ENCODE measurements around the gene SLAIN2.

SLAIN2 gene

GRCh38 chr4:48334900-48335384, 6.4 kb upstream of the SLAIN2 start:
- no peak for DNase-seq

DNA sequence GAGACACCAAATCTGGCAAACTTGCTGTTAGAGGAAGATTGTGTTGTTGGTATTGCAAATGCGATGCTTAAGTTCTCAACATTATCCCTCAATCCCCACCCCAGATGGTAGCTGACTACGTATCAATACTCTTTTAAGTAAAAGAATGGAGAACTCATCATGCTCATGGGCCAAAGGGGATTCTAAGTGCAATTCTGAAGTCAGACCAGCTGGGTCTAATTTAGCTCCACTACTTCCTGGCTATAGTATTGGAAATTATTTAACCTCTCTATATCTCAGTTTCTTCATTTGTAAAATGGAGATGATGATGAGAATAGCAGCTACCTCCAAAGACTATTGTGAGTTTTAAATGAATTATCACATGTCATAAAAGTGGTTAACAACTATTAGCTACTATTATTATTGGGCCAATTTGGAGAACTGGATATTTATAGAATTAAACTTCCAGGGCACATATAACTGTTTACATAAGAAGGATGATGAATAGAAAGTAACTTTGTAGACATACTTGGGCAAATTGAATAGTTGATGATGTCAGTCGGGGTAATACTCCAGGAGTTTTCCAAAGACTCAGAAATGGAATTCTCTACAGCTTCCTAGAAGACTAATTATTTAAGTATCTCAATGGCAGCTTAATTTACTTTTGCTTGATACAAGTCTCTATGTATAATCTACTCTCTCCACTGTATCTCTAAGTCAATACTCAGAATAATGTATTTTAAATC, 5.0 kb upstream of the SLAIN2 start:
- no peak for DNase-seq

- no peak for DNase-seq
Measured at GRCh38 chr4:48337731-48338130, 3.6 kb upstream of the SLAIN2 start.

DNA sequence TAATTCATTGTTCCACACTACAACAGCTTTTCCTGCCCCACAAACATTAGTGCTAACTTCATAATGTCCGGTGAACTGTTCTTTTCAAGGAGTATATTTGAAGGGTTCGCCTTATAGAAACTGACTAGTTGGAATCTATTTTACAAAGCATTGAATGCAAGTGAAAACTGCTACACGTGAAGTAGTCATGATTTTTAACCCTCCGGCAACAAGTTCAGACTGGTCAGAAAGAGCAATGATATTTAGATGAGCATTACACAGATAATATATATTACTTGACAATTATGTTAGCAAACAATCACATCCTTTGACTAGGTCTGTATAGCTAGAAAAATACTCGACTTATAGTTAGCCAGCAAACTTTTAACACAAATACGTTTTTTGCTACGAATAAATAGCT, 1.7 kb upstream of the SLAIN2 start:
- no peak for DNase-seq

DNA sequence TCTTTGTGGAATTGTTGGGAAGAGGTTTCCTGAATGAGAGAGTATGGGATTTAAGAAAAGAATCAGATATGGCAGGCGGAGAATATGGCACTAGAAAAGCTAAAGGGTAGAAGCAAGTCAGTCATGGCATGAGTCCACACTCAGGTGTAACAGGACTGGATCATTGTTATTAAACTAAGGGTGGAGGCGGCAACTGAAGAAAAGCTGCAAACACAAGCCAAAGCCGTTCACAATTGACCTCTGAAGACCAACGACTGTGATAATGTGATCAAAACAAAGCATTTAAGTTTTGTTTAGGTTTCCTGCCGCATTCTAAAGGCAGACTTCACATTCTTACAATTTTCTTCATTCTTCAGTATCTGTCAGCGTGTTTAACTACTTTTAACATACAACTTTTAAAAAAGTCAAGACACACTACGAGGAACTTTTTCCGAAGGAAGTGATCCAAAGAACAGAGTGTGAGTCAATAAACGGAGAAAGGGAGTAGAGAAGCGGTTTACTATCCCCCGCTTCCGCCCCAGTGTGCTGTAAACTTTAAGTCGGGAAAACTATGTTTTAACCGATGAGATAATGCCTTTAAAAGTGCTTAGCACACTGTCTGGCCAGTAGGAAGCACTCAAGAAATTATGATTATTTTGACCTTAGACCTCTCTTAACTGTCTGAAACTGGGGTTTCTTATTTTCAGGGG, 909 bp upstream of the SLAIN2 start:
- DNase-seq, result peak; percentile 37

DNA sequence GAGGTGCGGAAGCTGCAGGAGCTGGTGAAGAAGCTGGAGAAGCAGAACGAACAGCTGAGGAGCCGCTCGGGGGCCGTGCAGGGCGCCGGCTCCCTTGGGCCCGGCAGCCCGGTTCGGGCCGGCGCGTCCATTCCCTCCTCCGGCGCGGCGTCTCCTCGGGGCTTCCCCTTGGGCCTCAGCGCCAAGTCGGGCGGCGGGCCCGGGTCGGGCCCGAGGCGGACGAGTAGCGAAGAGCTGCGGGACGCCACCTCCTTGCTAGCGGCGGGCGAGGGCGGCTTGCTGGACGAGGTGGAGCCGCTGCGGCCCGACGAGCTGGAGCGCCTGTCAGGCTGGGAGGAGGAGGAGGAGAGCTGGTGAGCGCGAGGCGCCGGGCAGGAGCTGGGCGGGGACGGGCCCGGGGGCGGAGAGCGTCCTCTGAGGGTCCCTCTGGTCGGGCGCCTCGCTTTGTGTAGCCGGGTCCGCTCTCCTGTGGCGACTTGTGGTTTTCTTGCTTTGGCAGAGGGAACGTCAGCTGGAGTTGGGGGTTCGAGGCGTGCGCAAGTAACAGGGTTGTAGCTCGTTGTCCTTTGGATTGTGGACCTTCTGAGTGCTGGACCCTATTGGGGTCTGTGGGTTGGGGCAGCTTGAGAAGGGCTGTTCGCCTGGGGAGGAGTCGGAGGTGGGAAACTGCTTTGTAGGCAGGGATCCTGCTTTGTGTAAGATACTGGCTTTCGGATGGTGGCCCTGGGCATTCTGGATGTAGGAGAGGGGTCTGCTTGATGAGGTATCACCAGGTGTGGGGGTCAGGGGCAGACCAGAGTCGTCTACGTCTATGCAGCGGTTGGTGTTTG, 662 bp downstream of the SLAIN2 start:
- DNase-seq, result peak; percentile 53

DNA sequence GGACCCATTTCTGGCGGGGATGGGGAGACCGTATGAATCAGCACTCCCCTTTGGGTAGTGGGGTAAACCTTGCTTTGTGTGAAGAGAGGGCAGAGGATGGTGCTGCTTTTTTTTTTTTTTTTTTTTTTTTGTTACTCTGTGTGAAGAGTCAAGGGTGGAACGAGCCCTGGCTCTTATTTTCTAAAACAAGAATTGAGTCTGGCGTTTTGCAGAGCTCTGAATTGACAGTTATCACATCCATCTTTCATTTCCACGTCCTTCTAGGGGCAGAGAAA, 1.2 kb downstream of the SLAIN2 start:
- DNase-seq, result peak; percentile 40

DNA sequence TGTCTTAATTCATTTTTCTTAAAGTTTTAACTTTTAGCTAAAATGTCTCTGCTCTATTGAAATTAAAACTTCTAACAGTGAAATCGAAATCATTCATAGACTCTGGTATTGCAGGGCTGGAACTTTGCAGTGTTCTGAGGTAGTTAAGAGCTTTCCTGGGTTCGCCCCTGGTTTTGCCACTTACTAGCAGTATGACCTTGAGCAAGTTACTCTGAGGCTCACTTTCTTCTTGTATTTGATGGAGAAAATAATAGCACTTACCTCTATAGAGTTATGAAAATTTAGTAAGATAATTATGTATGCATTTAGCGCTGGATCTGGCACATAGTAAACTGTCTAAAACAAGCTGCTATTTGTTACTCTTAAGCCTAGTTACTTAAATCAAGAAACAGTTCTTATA, 1.7 kb downstream of the SLAIN2 start:
- DNase-seq, result no peak

DNA sequence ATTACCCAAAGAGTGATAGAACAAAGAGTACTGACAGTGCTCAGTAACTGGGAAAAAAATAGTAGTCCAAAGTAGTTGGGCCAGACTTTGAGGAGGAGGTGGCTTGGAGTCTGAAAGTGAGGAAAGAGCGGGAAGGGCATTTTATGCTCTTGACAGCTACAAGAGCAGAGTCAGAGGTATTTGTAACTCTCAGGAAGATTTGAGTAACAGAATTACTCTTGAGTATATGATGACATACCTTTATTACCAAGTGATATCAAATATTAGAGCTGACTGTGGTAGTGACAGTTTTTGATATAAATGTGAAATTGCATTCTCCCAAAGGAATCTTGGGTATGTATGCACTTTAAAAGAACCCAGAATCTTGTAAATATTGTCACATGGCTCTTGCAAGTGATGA, 2.2 kb downstream of the SLAIN2 start:
- no peak for DNase-seq

DNA sequence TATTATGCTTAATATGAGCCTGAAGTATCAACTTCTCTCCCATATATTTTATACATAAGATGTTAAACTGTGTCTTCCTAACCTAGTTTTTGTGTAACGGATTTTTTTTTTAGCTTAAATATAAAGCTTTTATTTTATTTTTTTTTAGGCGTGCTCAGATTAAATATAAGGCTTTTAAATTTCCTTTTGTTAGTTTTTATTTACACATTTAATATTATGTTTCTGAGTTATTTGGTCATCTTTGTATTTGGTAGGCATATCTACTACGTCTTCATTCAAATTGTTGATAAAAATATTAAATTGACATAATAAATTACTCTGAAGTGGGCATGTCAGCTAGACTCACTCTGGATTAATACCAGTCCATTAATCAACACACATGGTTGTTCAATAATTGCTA, 4.2 kb downstream of the SLAIN2 start:
- no peak for DNase-seq

- no peak for DNase-seq
Measured at GRCh38 chr4:48346594-48346993, 5.3 kb downstream of the SLAIN2 start.

GRCh38 chr4:48347282-48347921, 6.1 kb downstream of the SLAIN2 start:
- DNase-seq, result no peak

DNA sequence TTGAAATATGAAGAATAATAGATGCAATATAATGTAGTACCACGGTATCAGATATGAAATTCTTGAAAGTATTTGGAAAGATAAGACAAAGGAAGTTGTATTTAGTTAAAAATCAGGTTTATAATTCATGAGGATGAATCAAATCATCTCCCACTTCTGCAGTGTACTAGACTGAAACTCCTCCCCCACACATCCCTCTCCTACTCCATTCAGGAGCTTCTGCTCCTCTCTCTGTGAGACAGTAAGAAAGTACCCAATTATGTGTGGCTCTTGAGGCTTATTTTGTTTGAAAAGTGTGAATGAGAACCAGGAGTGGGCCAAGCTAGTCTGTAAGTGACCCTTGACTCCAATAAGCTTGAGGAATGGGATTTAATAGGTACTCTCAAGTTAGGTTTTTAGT, 9.5 kb downstream of the SLAIN2 start:
- DNase-seq, result no peak

GRCh38 chr4:48352793-48353192, 11.5 kb downstream of the SLAIN2 start:
- no peak for DNase-seq

GRCh38 chr4:48356355-48356754, 15.0 kb downstream of the SLAIN2 start:
- DNase-seq, result no peak

DNA sequence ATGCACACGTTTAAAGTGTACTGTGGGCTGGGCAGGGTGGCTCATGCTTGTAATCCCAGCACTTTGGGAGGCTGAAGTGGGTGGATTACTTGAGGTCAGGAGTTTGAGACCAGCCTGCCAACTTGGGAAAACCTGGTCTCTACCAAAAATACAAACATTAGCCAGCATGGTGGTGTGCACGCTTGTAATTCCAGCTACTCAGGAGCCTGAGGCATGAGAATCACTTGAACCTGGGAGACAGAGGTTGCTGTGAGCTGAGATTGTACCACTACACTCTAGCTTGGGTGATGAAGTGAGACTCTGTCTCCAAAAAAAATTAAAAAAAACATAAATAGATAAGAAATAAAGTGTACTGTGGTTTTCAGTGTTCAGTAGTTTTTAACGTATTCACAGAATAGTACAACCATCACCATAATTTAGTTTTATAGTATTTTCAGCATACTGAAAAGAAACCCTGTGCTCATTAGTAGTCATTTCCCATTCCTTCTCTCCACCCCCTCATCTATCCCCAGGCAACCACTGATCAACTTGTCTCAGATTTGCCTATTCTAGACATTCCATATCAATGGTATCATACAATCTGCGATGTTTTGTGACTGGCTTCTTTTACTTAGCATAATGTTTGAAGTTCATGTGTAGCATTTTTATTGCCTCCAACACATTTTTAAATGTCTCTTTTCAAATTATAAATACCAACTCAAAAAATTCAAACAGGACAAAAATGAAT, 19.1 kb downstream of the SLAIN2 start:
- no peak for DNase-seq

- no peak for DNase-seq
Measured at GRCh38 chr4:48361012-48361400, 19.7 kb downstream of the SLAIN2 start.

DNA sequence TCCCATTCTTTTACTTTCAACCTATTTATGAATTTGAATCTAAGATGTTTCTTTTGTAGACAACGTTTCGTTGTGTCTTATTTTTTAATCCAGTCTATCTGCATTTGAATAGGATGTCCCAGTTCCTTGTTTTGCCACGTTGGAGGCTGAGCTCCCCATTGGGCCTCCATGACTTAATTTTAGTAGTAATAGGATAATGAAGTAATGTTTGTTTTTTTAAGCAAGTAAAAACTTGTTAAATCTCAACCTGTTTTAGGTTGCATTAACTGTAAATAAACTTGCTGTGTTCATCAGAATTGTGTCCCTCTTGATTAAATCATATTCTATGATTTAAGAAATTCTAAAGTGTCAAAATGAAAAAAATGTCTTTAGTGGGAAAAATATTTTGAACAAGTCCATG, 25.3 kb downstream of the SLAIN2 start:
- DNase-seq, result no peak

- no peak for DNase-seq
Measured at GRCh38 chr4:48367016-48367415, 25.7 kb downstream of the SLAIN2 start.

- no peak for DNase-seq
Measured at GRCh38 chr4:48368389-48368788, 27.1 kb downstream of the SLAIN2 start.

- DNase-seq, result no peak
Measured at GRCh38 chr4:48369248-48369647, 27.9 kb downstream of the SLAIN2 start.

- no peak for DNase-seq
Measured at GRCh38 chr4:48369771-48370170, 28.4 kb downstream of the SLAIN2 start.

Measured in CD4-positive, alpha-beta T cell treated with Interleukin-17A for 4 hours (primary cell).